HG02973 (cell line): Measurements from ENCODE around the gene AFAP1.

ENCODE experiments used
- ATAC-seq: cut with Tn5 transposase; IDR thresholded peaks from one replicate; pipeline ENCODE4 v1.9.1; 2021; ENCODE audit warnings: moderate library complexity; ENCODE audit not compliant: unreplicated experiment

The AFAP1 gene

GRCh38 chr4:7898385-7898784 lies 41.3 kb downstream of the AFAP1 start:
- ATAC-seq: no peak

GRCh38 chr4:7897811-7898210 lies 41.9 kb downstream of the AFAP1 start:
- ATAC-seq: no peak

GRCh38 chr4:7894677-7895181 lies 44.9 kb downstream of the AFAP1 start:
- no peak for ATAC-seq

DNA sequence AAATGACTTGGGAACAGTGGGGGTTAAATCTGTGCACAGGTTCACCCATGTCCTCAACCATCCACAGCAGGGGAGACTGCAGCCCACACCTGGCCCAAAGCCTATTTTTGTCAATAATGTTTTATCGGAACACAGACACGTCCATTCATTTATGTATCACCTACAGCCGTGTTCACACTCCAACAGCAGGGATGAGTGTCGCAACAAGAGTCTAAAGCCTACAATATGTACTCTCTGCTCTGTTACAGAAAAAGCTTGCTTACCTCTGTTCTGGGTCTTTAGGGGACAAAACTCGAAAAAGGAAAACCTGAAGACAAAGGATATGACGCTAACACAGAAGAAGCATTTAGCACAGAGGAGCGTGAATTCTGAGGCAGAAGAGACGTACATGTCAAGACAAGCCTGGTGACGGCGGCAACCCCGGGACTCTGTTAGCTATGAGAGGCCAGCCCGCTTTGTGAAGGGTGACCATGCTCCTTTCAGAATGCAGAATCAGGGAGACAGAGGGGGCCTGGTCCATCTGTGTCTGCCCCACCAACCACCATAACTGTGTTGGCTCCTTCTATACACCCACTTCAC lies 45.5 kb downstream of the AFAP1 start:
- no peak for ATAC-seq

GRCh38 chr4:7893539-7893938 lies 46.1 kb downstream of the AFAP1 start:
- ATAC-seq: no peak

GRCh38 chr4:7892212-7893019 lies 47.2 kb downstream of the AFAP1 start:
- no peak for ATAC-seq

- ATAC-seq: no peak
Observed at GRCh38 chr4:7890635-7891393, 48.8 kb downstream of the AFAP1 start.

- no peak for ATAC-seq
Observed at GRCh38 chr4:7887436-7887835, 52.2 kb downstream of the AFAP1 start.

DNA sequence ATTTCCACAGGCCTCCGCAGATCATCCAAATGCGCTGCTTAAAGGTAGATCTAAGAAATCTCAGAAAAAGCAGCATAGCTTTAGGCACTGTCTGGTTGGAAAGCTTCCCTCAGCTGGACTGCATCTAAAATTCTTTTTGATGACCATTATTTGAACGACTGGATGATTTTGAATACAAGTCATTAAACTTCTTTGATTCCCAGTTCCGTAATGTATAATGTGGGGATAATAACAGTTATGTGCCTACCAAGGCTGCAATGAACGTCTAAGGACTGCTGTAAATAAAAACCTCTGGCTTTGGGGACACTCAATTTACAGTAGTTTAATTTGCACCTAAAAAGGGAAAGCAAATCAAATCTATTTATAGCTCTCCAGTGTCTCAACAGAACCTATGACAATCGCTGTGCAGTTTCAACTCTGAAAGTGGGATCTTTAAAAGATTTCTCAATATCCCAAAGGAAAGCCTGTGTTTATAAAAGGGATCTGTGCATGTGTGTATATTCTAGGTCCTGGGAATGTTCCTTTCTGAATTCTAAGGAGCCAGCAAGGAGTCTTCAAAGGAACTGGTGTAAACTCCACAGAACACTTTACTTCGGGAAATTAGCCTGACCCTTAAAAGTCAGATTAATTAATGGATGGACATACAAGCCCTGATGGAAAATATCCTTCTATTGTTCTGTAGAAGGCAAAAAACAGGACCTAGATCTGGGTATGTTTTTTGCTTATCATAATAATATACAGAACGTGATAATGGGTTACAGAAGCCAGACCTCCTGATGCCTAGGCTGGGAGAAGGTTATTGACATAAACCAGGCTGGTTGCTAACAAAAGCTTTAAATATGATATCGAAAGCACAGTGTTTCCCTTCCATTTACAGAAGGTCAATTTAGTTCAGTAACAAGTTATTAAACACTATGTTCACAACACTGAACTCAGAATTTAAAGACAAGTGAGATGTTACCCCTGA lies 53.4 kb downstream of the AFAP1 start:
- no peak for ATAC-seq

GRCh38 chr4:7885216-7886006 lies 54.2 kb downstream of the AFAP1 start:
- ATAC-seq: no peak

GRCh38 chr4:7880683-7881082 lies 59.0 kb downstream of the AFAP1 start:
- ATAC-seq: no peak

DNA sequence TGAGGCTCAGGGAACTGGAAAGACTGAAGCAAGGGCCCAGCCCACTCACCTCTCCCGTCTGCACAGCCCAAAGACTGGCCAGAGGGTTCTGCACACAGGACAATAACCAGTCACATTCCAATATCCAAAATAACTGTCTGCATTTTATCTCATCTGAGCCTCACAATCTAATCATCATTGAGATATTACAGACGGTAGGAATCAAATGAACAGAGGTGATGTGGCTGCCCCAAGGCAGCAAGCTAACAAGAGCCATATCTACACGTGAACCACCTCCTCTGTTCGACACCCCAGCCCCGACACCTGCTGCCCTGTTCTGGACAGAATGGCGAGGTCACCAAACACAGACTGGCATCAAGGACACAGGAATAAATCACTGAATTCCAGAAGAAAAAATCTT lies 60.5 kb downstream of the AFAP1 start:
- no peak for ATAC-seq

DNA sequence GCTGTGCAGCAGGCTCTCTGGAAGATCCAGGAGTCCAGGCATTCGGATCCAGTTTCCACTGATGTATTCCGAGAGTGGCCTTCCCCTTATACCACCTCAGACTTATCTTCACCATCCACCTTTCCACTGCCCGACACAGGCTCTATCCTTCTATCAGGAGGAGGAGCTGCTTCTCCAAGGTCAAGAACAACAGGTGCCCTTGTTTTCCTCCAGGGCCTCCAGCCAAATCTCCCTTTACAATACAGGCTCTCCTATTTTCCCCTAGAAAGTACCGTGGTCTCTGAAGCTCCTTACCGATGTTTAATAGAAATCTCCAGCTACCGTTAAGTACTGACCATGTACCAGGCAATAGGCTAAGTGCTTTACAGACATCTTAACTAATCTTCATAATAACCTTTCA lies 61.3 kb downstream of the AFAP1 start:
- no peak for ATAC-seq

DNA sequence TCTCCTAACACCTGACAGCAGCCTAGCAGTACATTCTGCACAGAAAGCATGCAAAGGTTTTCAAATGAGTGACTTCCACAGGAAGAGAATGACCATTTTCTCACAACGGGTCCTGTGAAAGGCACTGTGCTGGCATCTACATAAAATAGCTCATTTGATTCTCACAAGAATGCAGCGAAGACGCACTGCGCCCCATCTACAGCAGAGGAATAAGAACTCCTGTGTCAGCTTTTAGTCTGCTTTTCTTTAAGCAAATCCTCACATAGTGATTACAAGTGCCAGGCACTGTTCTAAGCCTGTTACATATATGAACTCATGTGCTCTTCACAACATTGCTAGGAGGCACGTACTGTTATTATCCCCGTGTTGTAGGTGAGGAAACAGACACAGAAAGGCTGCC lies 62.5 kb downstream of the AFAP1 start:
- no peak for ATAC-seq

GRCh38 chr4:7876201-7876875 lies 63.3 kb downstream of the AFAP1 start:
- no peak for ATAC-seq

DNA sequence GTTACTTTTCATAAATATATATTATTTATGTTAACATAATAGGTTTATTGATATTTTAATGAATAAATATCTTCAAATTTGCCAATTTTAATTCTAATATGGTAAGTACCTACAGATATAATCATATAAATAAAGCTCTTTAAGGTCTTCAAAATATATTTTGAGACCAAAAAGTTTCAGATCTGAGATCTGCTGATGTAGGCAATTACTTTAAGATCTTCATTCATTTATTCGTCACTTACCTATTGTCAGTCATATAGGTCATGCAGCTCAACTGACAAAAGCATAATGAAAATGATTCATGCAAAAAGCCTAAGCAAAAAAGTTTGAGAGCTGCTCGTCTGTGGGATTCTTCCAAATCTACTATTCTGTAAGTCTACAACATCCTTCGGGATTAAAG lies 64.8 kb downstream of the AFAP1 start:
- ATAC-seq: no peak

DNA sequence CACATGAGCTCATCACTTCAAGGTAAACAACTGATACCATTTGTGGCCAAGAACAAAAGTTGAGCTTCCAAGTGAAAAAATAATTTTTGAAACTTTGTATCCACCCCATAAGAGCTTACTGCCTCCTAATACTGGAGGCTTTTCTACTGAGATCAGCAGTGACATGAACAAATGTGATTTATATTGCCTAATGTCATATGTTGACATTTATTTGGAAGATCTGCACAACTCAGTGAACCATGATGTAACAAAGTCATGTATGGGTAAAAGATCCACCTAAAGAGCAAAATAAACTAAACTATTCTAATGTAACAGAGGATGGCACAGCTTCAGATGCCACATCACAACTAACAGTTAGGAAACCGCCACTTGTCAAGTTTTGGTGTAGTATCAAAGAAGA lies 65.8 kb downstream of the AFAP1 start:
- ATAC-seq: no peak

DNA sequence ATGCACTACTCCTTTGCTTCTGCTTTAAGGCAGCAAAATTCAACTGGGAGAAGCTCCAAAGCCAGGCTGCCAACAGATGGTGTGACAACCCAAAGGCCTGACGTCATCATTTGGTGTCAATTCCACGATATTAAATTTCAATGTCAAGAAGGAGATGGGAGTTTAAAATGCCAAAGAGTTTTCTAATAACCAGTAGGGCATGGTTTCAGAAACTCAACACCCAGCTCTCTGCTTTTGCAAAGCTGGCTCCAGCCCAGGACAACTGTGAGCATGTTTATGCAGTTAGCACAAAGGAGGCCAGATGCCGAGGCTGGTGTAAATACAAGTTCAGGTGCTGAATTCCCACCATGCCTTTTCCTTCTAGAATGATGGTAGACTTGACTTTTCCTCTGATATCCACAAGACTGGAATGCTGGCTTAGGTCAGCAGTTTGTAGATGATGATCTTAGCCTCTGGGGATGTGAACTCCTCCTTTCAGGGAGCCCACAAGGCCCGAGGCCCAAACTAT lies 67.3 kb downstream of the AFAP1 start:
- ATAC-seq: no peak

DNA sequence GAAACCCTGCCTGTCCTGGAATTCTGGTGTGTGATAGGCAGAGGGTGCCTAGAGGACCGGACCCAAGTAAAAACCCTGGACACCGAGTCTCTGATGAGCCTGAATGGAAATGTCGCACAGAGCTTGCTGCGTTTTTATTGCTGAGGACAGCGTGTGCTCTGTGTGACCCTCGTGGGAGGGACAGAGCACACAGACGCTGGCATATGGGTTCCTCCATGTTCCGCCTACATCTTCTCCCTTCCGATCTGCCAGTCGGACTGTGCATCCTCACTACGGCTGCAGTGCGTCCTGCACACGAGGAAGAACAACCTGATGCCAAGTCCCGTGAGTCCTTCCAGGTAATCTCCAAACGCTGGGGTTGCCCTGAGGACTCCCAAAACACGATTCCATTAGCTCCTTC lies 68.3 kb downstream of the AFAP1 start:
- no peak for ATAC-seq
